Small intestine (tissue), 7 donors: Measurements from ENCODE around the gene SYT4. TPM values are rescaled to one million over a fixed set of nuclear protein-coding genes. Genes with fewer than 3 reads are reported as not detected.

ENCODE experiments used
- DNase-seq, 2 donors: peaks; one replicate each; pipeline versions ENCODE4 v3.0.0 to v3.0.0-alpha.2; 2013
- FAIRE-seq: peaks from 2 replicates; lab custom pipeline; 2012; peaks lifted over from hg19 to GRCh38; lab: Jason Lieb, UNC
- H3K27ac ChIP-seq, 3 donors: one replicate each; pipeline ENCODE4 v1.5.1; 2013; ENCODE audit warnings: low read length in 2 of 3, mild to moderate bottlenecking in 2 of 3, control low read depth in 1 of 3, inconsistent platforms in 1 of 3, low read depth in 1 of 3, moderate library complexity in 1 of 3
- H3K27me3 ChIP-seq, 3 donors: one replicate each; pipeline ENCODE4 v1.6.1; 2013; ENCODE audit warnings: low read length in 3 of 3, inconsistent platforms in 1 of 3; ENCODE audit not compliant: control insufficient read depth in 3 of 3, insufficient read depth in 3 of 3
- H3K36me3 ChIP-seq, 3 donors: one replicate each; pipeline ENCODE4 v1.6.1; 2013; ENCODE audit warnings: low read length in 3 of 3, inconsistent platforms in 1 of 3, low read depth in 1 of 3, mild to moderate bottlenecking in 1 of 3, moderate library complexity in 1 of 3; ENCODE audit not compliant: control insufficient read depth in 3 of 3, insufficient read depth in 2 of 3
- H3K4me1 ChIP-seq, 3 donors: one replicate each; pipeline ENCODE4 v1.6.1; 2013; ENCODE audit warnings: low read length in 2 of 3, inconsistent platforms in 1 of 3, low read depth in 1 of 3, mild to moderate bottlenecking in 1 of 3, moderate library complexity in 1 of 3; ENCODE audit not compliant: control insufficient read depth in 3 of 3, insufficient read depth in 2 of 3
- H3K4me3 ChIP-seq, 3 donors: one replicate each; pipeline ENCODE4 v1.5.1; 2013; ENCODE audit warnings: low read length in 3 of 3, control low read depth in 1 of 3, inconsistent platforms in 1 of 3, low read depth in 1 of 3, mild to moderate bottlenecking in 1 of 3, moderate library complexity in 1 of 3
- H3K9me3 ChIP-seq, 2 donors: one replicate each; pipeline ENCODE4 v1.6.1; 2013; ENCODE audit warnings: low read depth in 1 of 2, low read length in 1 of 2; ENCODE audit not compliant: control insufficient read depth in 2 of 2, insufficient read depth in 1 of 2
- WGBS, 3 donors: extraction: QIAGEN DNeasy Blood & Tissue Kit; methylation state at CpG; one replicate each; pipeline ENCODE4 v1.1.7; 2013; 5-methylcytosine and 5-hydroxymethylcytosine counted together
- polyA plus RNA-seq, 4 donors: library from polyadenylated mRNA; stranded (reverse) in 3 of 4; unstranded in 1 of 4; fragments of 200-250 nt in 3 of 4; fragments of 120-200 nt in 1 of 4; gene quantifications; one replicate each; pipeline versions ENCODE4 v1.2.1 to v1.2.3, GENCODE V29; 2013
- donor health status: healthy with polysubstance abuse.
- donor health status: control.
- donor health status: control.
- donor health status: Bipolar disorder and iron deficiency.
- donor health status: healthy.

SYT4 gene
- polyA plus RNA-seq, 4 donors: 1.7 to 2.3 TPM; not detected in 2

- Histone ChIP-seq H3K4me1 (no peaks in the 10 kb centered on the region), H3K27ac (no peak overlapping the region), H3K9me3 (no peaks in the 10 kb centered on the region), H3K36me3 (no peaks in the 10 kb centered on the region), H3K4me3 (no peak overlapping the region), H3K27me3 (peaks cover 0 to 7% (median 0%) of the 10 kb centered on the region in 3 donors)
- DNase-seq: peak in 1 of 2 donors; percentile 8
- no peak for FAIRE-seq
- WGBS, 3 donors: 2 to 4% (median 3%) methylated on average over 6 of the region's 6 CpGs
These were observed 1.9 kb upstream of the SYT4 start for GRCh38 chr18:43279015-43279744.

DNA sequence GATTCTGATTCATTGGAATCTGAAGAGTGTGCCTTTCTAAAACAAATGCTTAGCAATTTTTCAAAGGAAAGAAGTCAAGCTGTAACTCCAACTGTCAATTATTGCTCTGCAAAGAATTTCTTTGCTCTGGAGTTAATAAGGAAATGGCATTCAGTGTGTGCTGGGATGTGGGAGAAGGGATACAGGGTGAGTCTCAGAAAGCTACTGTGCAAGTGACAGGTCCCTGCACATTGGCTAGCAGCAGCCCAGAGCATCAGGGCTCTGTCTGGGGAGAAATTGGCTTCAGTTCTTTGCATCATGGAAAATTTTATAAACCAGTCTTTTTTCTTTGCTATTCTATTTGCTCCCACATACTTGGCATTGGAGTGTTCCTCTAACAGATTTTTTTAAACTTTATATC lies 1.1 kb upstream of the SYT4 start:
- H3K9me3 ChIP-seq: no peaks in the 10 kb centered on the region
- H3K4me1 ChIP-seq: no peaks in the 10 kb centered on the region
- FAIRE-seq: no peak
- DNase-seq: no peak
- H3K27me3 ChIP-seq: peaks cover 0 to 7% (median 0%) of the 10 kb centered on the region in 3 donors
- no peak overlapping the region for H3K4me3 ChIP-seq
- no peaks in the 10 kb centered on the region for H3K36me3 ChIP-seq
- H3K27ac ChIP-seq: no peak overlapping the region

GRCh38 chr18:43276491-43276890 lies 799 bp downstream of the SYT4 start:
- Histone ChIP-seq H3K27me3 (peaks cover 0 to 7% (median 0%) of the 10 kb centered on the region in 3 donors), H3K4me3 (no peak overlapping the region), H3K36me3 (no peaks in the 10 kb centered on the region), H3K4me1 (no peaks in the 10 kb centered on the region), H3K27ac (no peak overlapping the region), H3K9me3 (no peaks in the 10 kb centered on the region)
- DNase-seq (no peak), FAIRE-seq (no peak)
- 70 to 77% (median 71%) methylated on average over 3 of the region's 3 CpGs for WGBS, 3 donors

DNA sequence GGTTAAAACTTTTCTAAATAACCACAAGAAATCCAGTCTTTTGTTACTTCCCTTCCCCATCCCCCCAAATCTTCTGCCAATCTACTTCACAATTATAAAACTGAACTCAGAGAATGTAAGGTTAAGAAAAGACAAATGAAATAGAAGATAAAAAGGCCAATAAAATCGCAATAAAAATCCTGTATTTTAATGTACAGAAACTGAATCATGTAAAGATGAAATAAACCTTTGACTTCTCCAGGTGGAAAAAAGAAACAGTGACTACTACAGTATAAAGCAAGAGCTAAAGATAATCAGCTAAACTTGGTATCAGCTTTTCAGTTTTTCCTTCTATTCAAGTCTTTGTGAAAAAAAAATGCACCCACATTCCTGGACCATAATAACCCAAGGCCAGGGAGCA lies 1.7 kb downstream of the SYT4 start:
- no peak for FAIRE-seq
- Histone ChIP-seq H3K27me3 (peaks cover 0 to 7% (median 0%) of the 10 kb centered on the region in 3 donors), H3K4me1 (no peaks in the 10 kb centered on the region), H3K36me3 (no peaks in the 10 kb centered on the region), H3K27ac (no peak overlapping the region), H3K9me3 (no peaks in the 10 kb centered on the region), H3K4me3 (no peak overlapping the region)
- WGBS, 3 donors: 79 to 86% (median 80%) methylated on average over 1 of the region's 1 CpG
- no peak for DNase-seq

DNA sequence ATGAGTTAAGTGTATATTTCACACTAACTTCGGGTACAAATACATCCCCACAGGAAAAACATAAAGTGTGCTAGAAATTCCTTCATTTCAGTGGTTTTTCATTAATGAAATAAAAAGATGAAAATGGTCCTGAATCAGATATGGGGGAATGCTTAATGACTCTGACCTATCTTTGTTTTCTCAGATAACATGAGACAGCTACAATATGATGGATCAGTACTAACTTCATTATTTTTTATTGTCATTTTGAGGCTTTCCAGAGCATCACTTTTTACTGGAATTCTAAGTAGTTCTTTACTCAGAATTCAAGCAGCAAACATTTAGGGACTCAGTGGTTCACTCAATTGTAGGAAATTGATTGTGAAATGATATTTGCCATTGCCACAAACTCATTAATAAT lies 2.8 kb downstream of the SYT4 start:
- WGBS, 3 donors: 54 to 70% (median 70%) methylated on average over 1 of the region's 1 CpG
- DNase-seq (no peak), FAIRE-seq (no peak)
- H3K4me3 ChIP-seq: no peak overlapping the region
- peaks cover 0 to 7% (median 0%) of the 10 kb centered on the region in 3 donors for H3K27me3 ChIP-seq
- H3K9me3 ChIP-seq: no peaks in the 10 kb centered on the region
- H3K27ac ChIP-seq: no peak overlapping the region
- H3K4me1 ChIP-seq: no peaks in the 10 kb centered on the region
- H3K36me3 ChIP-seq: no peaks in the 10 kb centered on the region

GRCh38 chr18:43271593-43272432 lies 5.5 kb downstream of the SYT4 start:
- DNase-seq (peak; percentile 35 to 46), FAIRE-seq (peak; percentile 84)

GRCh38 chr18:43267818-43268217 lies 9.5 kb downstream of the SYT4 start:
- Histone ChIP-seq H3K27me3 (no peaks in the 10 kb centered on the region), H3K9me3 (no peaks in the 10 kb centered on the region), H3K4me1 (no peaks in the 10 kb centered on the region), H3K27ac (no peak overlapping the region), H3K36me3 (no peaks in the 10 kb centered on the region), H3K4me3 (no peak overlapping the region)
- no peak for FAIRE-seq
- no peak for DNase-seq
- WGBS, 3 donors: 57 to 71% (median 65%) methylated on average over 1 of the region's 1 CpG

More at GRCh38 chr18:43271593-43272432, 5.5 kb downstream of the SYT4 start:
- H3K4me3 ChIP-seq: no peak overlapping the region
- no peaks in the 10 kb centered on the region for H3K9me3 ChIP-seq
- no peaks in the 10 kb centered on the region for H3K36me3 ChIP-seq
- no peaks in the 10 kb centered on the region for H3K4me1 ChIP-seq
- no peaks in the 10 kb centered on the region for H3K27me3 ChIP-seq
- no peak overlapping the region for H3K27ac ChIP-seq
- WGBS, 3 donors: 20 to 27% (median 23%) methylated on average over 6 of the region's 6 CpGs

GRCh38 chr18:43265465-43265864 lies 11.8 kb downstream of the SYT4 start:
- Histone ChIP-seq H3K36me3 (no peaks in the 10 kb centered on the region), H3K4me3 (no peak overlapping the region), H3K9me3 (peaks cover 0 to 2% of the 10 kb centered on the region in 2 donors), H3K4me1 (no peaks in the 10 kb centered on the region), H3K27ac (no peak overlapping the region), H3K27me3 (no peaks in the 10 kb centered on the region)
- 65 to 76% (median 68%) methylated on average over 4 of the region's 4 CpGs for WGBS, 3 donors
- no peak for DNase-seq
- FAIRE-seq: no peak
